Hematopoietic multipotent progenitor cell treated with erythropoietin and hydrocortisone succinate and interleukin-3 and kit ligand, for 17 days (in vitro differentiated cells): Measurements from ENCODE around the gene TEX11.
"Not testable (repeated sequence)": the region's sequence is repeated elsewhere in the genome, so short reads cannot be mapped to it uniquely, and the experiment has no call there.

ENCODE experiments used
- DNase-seq: peaks from one replicate; pipeline ENCODE4 v3.0.0-alpha.2; 2015; ENCODE audit warnings: low spot score

Gene TEX11

GRCh38 chrX:70587158-70587557 lies 321.4 kb downstream of the TEX11 start:
- not testable (repeated sequence) for DNase-seq

- DNase-seq = no peak
These were observed 331.1 kb downstream of the TEX11 start for GRCh38 chrX:70577442-70577841.

GRCh38 chrX:70569922-70570576 lies 338.5 kb downstream of the TEX11 start:
- DNase-seq = not testable (repeated sequence)

- DNase-seq = no peak
These were observed 353.6 kb downstream of the TEX11 start for GRCh38 chrX:70554948-70555347.

- DNase-seq = no peak
These were observed 354.0 kb downstream of the TEX11 start for GRCh38 chrX:70554523-70554922.

GRCh38 chrX:70554081-70554480 lies 354.4 kb downstream of the TEX11 start:
- DNase-seq = no peak

- DNase-seq = no peak
These were observed 355.0 kb downstream of the TEX11 start for GRCh38 chrX:70553516-70553915.

- no peak for DNase-seq
These were observed 356.3 kb downstream of the TEX11 start for GRCh38 chrX:70552130-70552704.

GRCh38 chrX:70549429-70549828 lies 359.1 kb downstream of the TEX11 start:
- DNase-seq = no peak

GRCh38 chrX:70535198-70535597 lies 373.3 kb downstream of the TEX11 start:
- DNase-seq = no peak

- no peak for DNase-seq
These were observed 380.7 kb downstream of the TEX11 start for GRCh38 chrX:70527610-70528345.

GRCh38 chrX:70527053-70527452 lies 381.5 kb downstream of the TEX11 start:
- no peak for DNase-seq

GRCh38 chrX:70525733-70526132 lies 382.8 kb downstream of the TEX11 start:
- no peak for DNase-seq

GRCh38 chrX:70515692-70516091 lies 392.8 kb downstream of the TEX11 start:
- not testable (repeated sequence) for DNase-seq

GRCh38 chrX:70515270-70515669 lies 393.2 kb downstream of the TEX11 start:
- not testable (repeated sequence) for DNase-seq

- DNase-seq = no peak
These were observed 399.4 kb downstream of the TEX11 start for GRCh38 chrX:70509078-70509477.

GRCh38 chrX:70508296-70508911 lies 400.1 kb downstream of the TEX11 start:
- DNase-seq = no peak

- no peak for DNase-seq
These were observed 403.1 kb downstream of the TEX11 start for GRCh38 chrX:70505451-70505841.

- DNase-seq = no peak
These were observed 403.6 kb downstream of the TEX11 start for GRCh38 chrX:70504772-70505450.

- no peak for DNase-seq
These were observed 407.7 kb downstream of the TEX11 start for GRCh38 chrX:70500826-70501225.

- DNase-seq = no peak
These were observed 410.4 kb downstream of the TEX11 start for GRCh38 chrX:70498129-70498528.

- DNase-seq = no peak
These were observed 411.5 kb downstream of the TEX11 start for GRCh38 chrX:70497026-70497425.
